HS-27A (cell line): ENCODE measurements around the gene SDS.

Experiments used
- DNase-seq: peaks from one replicate; pipeline ENCODE4 v3.0.0-alpha.2; 2012; ENCODE audit warnings: low read depth, missing footprints

The SDS gene

GRCh38 chr12:113403435-113404415 lies at the start of gene SDS:
Gene SDS (minus strand): TSS chr12:113403887. CDS start chr12:113399708, 4,179 bp downstream.
- DNase-seq = no peak

- no peak for DNase-seq
Measured at GRCh38 chr12:113453330-113453729, 49.6 kb upstream of the SDS start.

- no peak for DNase-seq
Measured at GRCh38 chr12:113452458-113452857, 48.8 kb upstream of the SDS start.

GRCh38 chr12:113449839-113450238 lies 46.2 kb upstream of the SDS start:
- no peak for DNase-seq

GRCh38 chr12:113449299-113449698 lies 45.6 kb upstream of the SDS start:
- DNase-seq = no peak

- DNase-seq = no peak
Measured at GRCh38 chr12:113448873-113449272, 45.2 kb upstream of the SDS start.

GRCh38 chr12:113445544-113446171 lies 42.0 kb upstream of the SDS start:
- no peak for DNase-seq

GRCh38 chr12:113443030-113443539 lies 39.4 kb upstream of the SDS start:
- no peak for DNase-seq

GRCh38 chr12:113440947-113441782 lies 37.5 kb upstream of the SDS start:
- DNase-seq = no peak

GRCh38 chr12:113440336-113440735 lies 36.6 kb upstream of the SDS start:
- DNase-seq = no peak

GRCh38 chr12:113439606-113440030 lies 35.9 kb upstream of the SDS start:
- DNase-seq = no peak

- DNase-seq = no peak
Measured at GRCh38 chr12:113439301-113439597, 35.6 kb upstream of the SDS start.

GRCh38 chr12:113438523-113439300 lies 35.0 kb upstream of the SDS start:
- DNase-seq = no peak

GRCh38 chr12:113437729-113438100 lies 34.0 kb upstream of the SDS start:
- no peak for DNase-seq

GRCh38 chr12:113436993-113437728 lies 33.5 kb upstream of the SDS start:
- DNase-seq = no peak

GRCh38 chr12:113436586-113436985 lies 32.9 kb upstream of the SDS start:
- DNase-seq = no peak

- no peak for DNase-seq
Measured at GRCh38 chr12:113435367-113435766, 31.7 kb upstream of the SDS start.

GRCh38 chr12:113432986-113433385 lies 29.3 kb upstream of the SDS start:
- no peak for DNase-seq

- no peak for DNase-seq
Measured at GRCh38 chr12:113428482-113428881, 24.8 kb upstream of the SDS start.

- no peak for DNase-seq
Measured at GRCh38 chr12:113427882-113428281, 24.2 kb upstream of the SDS start.

GRCh38 chr12:113425960-113426453 lies 22.3 kb upstream of the SDS start:
- DNase-seq = no peak
